NOMO-1 treated with DMSO at 0.1 percent for 48 hours (cell line): Measurements from ENCODE around the gene RNF157.

Source experiments
- DNase-seq: peaks from one replicate; lab custom pipeline; 2025; ENCODE audit not compliant: unreplicated experiment; lab: John Stamatoyannopoulos, UW

Gene RNF157

GRCh38 chr17:76142585-76143041 is 97.7 kb downstream of the RNF157 start:
- no peak for DNase-seq

DNA sequence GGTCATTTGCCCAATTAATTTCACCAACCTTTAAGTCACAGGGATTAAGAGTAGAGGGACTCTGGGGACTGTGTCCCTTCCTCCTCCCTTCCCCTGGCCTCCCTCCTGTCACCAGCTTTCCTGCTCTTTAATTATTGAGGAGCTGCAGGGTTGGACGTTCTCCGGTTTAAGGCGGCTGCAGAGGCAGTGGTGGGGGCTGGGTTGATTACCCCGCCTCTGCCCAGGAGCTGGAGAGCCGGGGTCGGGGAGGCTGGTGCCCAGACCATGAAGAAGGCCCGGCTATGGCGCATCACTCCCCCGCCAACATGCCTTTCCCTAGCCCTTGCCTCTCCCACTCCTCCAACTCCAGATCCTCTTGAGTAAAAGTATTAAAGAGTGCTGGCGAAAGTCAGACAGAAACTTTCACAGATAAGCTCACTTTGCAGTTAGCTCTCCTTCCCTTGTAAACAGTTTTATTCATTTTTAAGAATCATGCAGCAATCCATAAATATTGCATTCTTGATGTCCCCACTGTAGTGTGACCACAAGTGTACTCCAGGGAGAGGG is 98.2 kb downstream of the RNF157 start:
- no peak for DNase-seq

GRCh38 chr17:76141212-76142038 is 98.9 kb downstream of the RNF157 start, which contains the start of gene FOXJ1:
TSS of gene FOXJ1 (minus strand) at chr17:76141245. CDS start at chr17:76140395, 850 bp downstream.
- peak; percentile 90 for DNase-seq

DNA sequence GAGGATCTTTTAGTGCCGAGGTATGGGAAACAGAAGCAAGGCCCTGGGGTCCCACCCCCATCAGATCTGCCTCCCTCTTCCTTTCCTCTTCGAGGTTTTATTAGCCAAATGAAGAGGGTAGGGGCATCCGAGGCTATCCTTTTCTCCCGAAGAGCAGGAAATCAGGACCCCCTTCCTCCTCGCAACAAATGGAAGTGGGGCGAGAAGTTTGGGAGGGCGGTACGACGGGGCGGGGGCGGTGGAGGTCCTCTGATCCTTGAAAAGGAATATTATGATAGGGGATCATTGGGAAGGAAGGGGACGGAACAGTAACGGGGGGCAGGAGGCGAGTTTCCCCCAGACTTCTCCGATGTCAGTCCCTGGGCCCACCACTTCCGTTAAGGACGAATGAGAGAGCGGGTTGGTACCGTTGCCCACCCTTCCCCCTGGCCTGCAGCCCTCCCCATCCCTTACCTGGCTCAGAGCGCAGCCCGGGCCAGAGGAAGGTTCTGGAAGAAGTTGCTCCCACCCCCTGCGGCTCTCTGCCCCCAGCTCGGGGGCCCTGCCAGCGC is 99.6 kb downstream of the RNF157 start:
- DNase-seq = no peak

GRCh38 chr17:76139801-76140660 is 100.3 kb downstream of the RNF157 start:
- DNase-seq = no peak

DNA sequence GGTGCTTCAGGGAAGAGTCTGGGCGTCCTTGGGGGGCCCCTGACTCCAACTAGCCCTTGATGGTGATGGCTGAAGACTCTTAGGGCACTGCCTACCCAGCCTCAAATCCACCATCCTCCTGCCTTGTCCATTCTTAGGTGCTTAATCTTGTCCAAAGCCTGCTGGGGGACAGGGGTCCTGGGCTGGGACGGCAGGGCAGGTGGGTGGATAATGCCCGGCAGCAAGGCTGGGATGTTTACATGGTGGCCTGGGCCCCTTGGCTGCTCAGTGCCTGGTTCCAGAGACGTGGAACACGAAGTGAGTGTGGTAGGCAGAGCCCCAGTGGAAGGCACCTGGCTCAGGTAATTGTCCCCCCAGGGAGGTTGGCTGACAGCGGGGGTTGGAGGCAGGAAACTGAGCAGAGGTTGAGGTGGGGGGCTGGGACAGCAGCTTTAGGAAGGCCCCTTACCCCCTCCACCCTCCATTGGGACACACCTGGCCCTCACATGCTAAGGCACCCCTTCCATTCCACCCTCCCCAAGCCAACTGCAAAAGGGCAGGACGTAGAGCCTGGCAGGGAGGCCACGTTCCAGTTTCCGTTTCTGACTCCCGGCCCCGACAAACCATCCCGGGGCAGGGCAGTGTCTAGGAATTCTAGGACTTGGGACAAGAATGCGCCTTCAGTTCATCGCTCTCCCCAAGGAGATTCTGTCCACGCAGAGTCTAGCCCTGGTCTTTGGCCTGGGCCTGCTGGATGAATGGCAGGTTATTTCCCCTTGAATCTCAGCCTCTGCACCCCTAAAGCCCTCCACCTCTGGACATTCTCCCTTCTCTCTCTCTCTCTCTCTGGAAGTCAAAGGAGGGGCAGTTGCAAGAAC is 101.2 kb downstream of the RNF157 start:
- DNase-seq = no peak

GRCh38 chr17:76138234-76138895 is 101.9 kb downstream of the RNF157 start:
- DNase-seq = no peak

GRCh38 chr17:76137351-76138233 is 102.7 kb downstream of the RNF157 start:
- DNase-seq = no peak

GRCh38 chr17:76137001-76137350 is 103.3 kb downstream of the RNF157 start:
- no peak for DNase-seq

GRCh38 chr17:76136276-76137000 is 103.9 kb downstream of the RNF157 start:
- no peak for DNase-seq

DNA sequence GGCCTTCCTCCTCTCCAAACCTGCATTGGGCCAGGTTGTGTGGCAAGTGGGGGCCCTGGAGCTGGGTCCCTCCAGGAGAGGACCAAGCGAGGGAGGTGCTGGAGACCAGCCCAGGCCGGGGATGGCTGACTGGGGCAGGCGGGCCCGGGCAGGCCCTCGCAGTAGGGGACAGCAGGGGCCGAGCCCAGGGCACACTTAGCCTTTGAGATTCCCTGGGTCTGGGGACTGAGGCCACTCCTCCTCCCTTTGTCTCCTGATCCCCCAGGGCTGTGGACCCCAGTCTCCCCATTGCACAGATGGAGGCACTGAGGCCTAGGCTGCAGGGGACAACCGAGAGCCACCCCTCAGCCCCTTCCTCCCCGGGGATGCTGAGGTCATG is 104.5 kb downstream of the RNF157 start:
- DNase-seq = no peak

- DNase-seq = no peak
Measured at GRCh38 chr17:76134911-76135809, 105.1 kb downstream of the RNF157 start.

GRCh38 chr17:76132574-76133338 is 107.5 kb downstream of the RNF157 start:
- no peak for DNase-seq

- no peak for DNase-seq
Measured at GRCh38 chr17:76131692-76132573, 108.4 kb downstream of the RNF157 start.

GRCh38 chr17:76131051-76131691 is 109.1 kb downstream of the RNF157 start:
- DNase-seq = no peak
